H9 (cell line): ENCODE data around the gene PRIM2. TPM values are rescaled to one million over a fixed set of nuclear protein-coding genes. Genes with fewer than 3 reads are reported as not detected.
"Not testable (repeated sequence)": the region's sequence is repeated elsewhere in the genome, so short reads cannot be mapped to it uniquely, and the experiment has no call there.

ENCODE experiments used
- DNase-seq: peaks from one replicate; pipeline ENCODE4 v3.0.0-alpha.2; 2017
- H2AFZ ChIP-seq: one replicate; pipeline ENCODE4 v1.6.1; 2013; ENCODE audit warnings: mild to moderate bottlenecking, low read length, control low read depth, moderate library complexity
- H2AK5ac ChIP-seq: 2 replicates; pipeline ENCODE4 v1.6.1; 2013; ENCODE audit warnings: low read length, control low read depth, mixed read lengths; ENCODE audit not compliant: insufficient read length
- H2BK120ac ChIP-seq: one replicate; pipeline ENCODE4 v1.6.1; 2013; ENCODE audit warnings: low read depth, mild to moderate bottlenecking, low read length, control low read depth, inconsistent platforms; ENCODE audit not compliant: poor library complexity, severe bottlenecking
- H2BK12ac ChIP-seq: 2 replicates; pipeline ENCODE4 v1.6.1; 2013; ENCODE audit warnings: low read length, control low read depth, mixed read lengths, low read depth; ENCODE audit not compliant: insufficient read length
- H2BK15ac ChIP-seq: 2 replicates; pipeline ENCODE4 v1.6.1; 2013; ENCODE audit warnings: low read depth, low read length, control low read depth
- H2BK20ac ChIP-seq: one replicate; pipeline ENCODE4 v1.6.1; 2013; ENCODE audit warnings: low read depth, mild to moderate bottlenecking, low read length, control low read depth, inconsistent platforms; ENCODE audit not compliant: poor library complexity, severe bottlenecking
- H2BK5ac ChIP-seq: 2 replicates; pipeline ENCODE4 v1.6.1; 2013; ENCODE audit warnings: low read length, control low read depth, mixed read lengths; ENCODE audit not compliant: insufficient read length
- H3K14ac ChIP-seq: 2 replicates; pipeline ENCODE4 v1.6.1; 2013; ENCODE audit warnings: low read length, control low read depth; ENCODE audit not compliant: insufficient read depth
- H3K18ac ChIP-seq: 2 replicates; pipeline ENCODE4 v1.6.1; 2013; ENCODE audit warnings: low read depth, mild to moderate bottlenecking, mixed read lengths, low read length, control low read depth; ENCODE audit not compliant: insufficient read length
- H3K23ac ChIP-seq: 2 replicates; pipeline ENCODE4 v1.6.1; 2013; ENCODE audit warnings: low read length, control low read depth, mixed read lengths, low read depth; ENCODE audit not compliant: insufficient read length
- H3K23me2 ChIP-seq: 2 replicates; pipeline ENCODE4 v1.6.1; 2013; ENCODE audit warnings: low read depth, mild to moderate bottlenecking, mixed read lengths, low read length, control low read depth; ENCODE audit not compliant: insufficient read length, poor library complexity, severe bottlenecking
- H3K27ac ChIP-seq: 2 replicates; pipeline ENCODE4 v1.5.1; 2013; ENCODE audit warnings: low read length, control low read depth, mixed read lengths, low read depth; ENCODE audit not compliant: insufficient read length
- H3K27me3 ChIP-seq: 2 replicates; pipeline ENCODE4 v1.6.1; 2013; ENCODE audit warnings: low read length, control low read depth, inconsistent platforms; ENCODE audit not compliant: insufficient read depth
- H3K4ac ChIP-seq: 2 replicates; pipeline ENCODE4 v1.6.1; 2013; ENCODE audit warnings: low read depth, mild to moderate bottlenecking, control low read depth, inconsistent platforms, low read length, moderate library complexity
- H3K4me1 ChIP-seq: 2 replicates; pipeline ENCODE4 v1.6.1; 2013; ENCODE audit warnings: low read length, control low read depth, inconsistent platforms; ENCODE audit not compliant: insufficient read depth
- H3K4me2 ChIP-seq: 2 replicates; pipeline ENCODE4 v1.6.1; 2013; ENCODE audit warnings: low read length, control low read depth, mixed read lengths; ENCODE audit not compliant: insufficient read length, insufficient read depth
- H3K56ac ChIP-seq: 2 replicates; pipeline ENCODE4 v1.6.1; 2013; ENCODE audit warnings: low read depth, mild to moderate bottlenecking, mixed read lengths, low read length, control low read depth; ENCODE audit not compliant: insufficient read length
- H3K79me1 ChIP-seq: 2 replicates; pipeline ENCODE4 v1.6.1; 2013; ENCODE audit warnings: low read depth, mild to moderate bottlenecking, moderate library complexity, low read length, control low read depth, inconsistent platforms; ENCODE audit not compliant: insufficient read depth, poor library complexity, severe bottlenecking
- H3K79me2 ChIP-seq: 2 replicates; pipeline ENCODE4 v1.6.1; 2013; ENCODE audit warnings: low read length, control low read depth, inconsistent platforms; ENCODE audit not compliant: insufficient read depth
- H3K9ac ChIP-seq: 2 replicates; pipeline ENCODE4 v1.6.1; 2013; ENCODE audit warnings: low read length, control low read depth, mixed read lengths; ENCODE audit not compliant: insufficient read length; ENCODE audit errors: extremely low read depth
- H3K9me3 ChIP-seq: one replicate; pipeline ENCODE4 v1.6.1; 2013; ENCODE audit warnings: low read depth, low read length, inconsistent platforms; ENCODE audit not compliant: control insufficient read depth
- H3T11ph ChIP-seq: one replicate; pipeline ENCODE4 v1.6.1; 2013; ENCODE audit warnings: mild to moderate bottlenecking, low read length, control low read depth, inconsistent platforms
- H4K20me1 ChIP-seq: one replicate; pipeline ENCODE4 v1.6.1; 2013; ENCODE audit not compliant: control insufficient read depth, insufficient read length, insufficient read depth
- H4K5ac ChIP-seq: 2 replicates; pipeline ENCODE4 v1.6.1; 2013; ENCODE audit warnings: low read depth, mild to moderate bottlenecking, mixed read lengths, low read length, control low read depth; ENCODE audit not compliant: insufficient read length
- H4K8ac ChIP-seq: replicated peaks from 2 replicates; pipeline ENCODE4 v1.6.1; 2013; ENCODE audit warnings: low read length, control low read depth, mixed read lengths, low read depth; ENCODE audit not compliant: insufficient read length
- H4K91ac ChIP-seq: 2 replicates; pipeline ENCODE4 v1.6.1; 2013; ENCODE audit warnings: low read depth, mild to moderate bottlenecking, moderate library complexity, mixed read lengths, low read length, control low read depth; ENCODE audit not compliant: insufficient read length
- H3K27ac Mint-ChIP-seq, 3 experiments: 2 replicates in 2 of 3; 3 replicates in 1 of 3; pipeline ENCODE4 v1.8.0; 2020 to 2021; ENCODE audit warnings: mixed read lengths in 3 of 3, mild to moderate bottlenecking in 1 of 3, moderate library complexity in 1 of 3
- H3K27me3 Mint-ChIP-seq: 2 replicates; pipeline ENCODE4 v1.8.0; 2021; ENCODE audit warnings: low read depth, mild to moderate bottlenecking, moderate library complexity, mixed read lengths
- H3K36me3 Mint-ChIP-seq, 3 experiments: 2 replicates in 2 of 3; 3 replicates in 1 of 3; pipeline ENCODE4 v1.8.0; 2020 to 2021; ENCODE audit warnings: low read depth in 3 of 3, mixed read lengths in 3 of 3; ENCODE audit not compliant: insufficient read depth in 1 of 3
- H3K4me1 Mint-ChIP-seq, 2 experiments: 2 replicates each; pipeline ENCODE4 v1.8.0; 2020; ENCODE audit warnings: mixed read lengths in 2 of 2
- H3K4me3 Mint-ChIP-seq, 2 experiments: 2 replicates in 1 of 2; 3 replicates in 1 of 2; pipeline ENCODE4 v1.8.0; 2020 to 2021; ENCODE audit warnings: mild to moderate bottlenecking in 2 of 2, mixed read lengths in 2 of 2, moderate library complexity in 1 of 2
- H3K9me3 Mint-ChIP-seq, 2 experiments: 2 replicates in 1 of 2; 3 replicates in 1 of 2; pipeline ENCODE4 v1.8.0; 2020; ENCODE audit warnings: mild to moderate bottlenecking in 2 of 2, mixed read lengths in 2 of 2, moderate library complexity in 1 of 2
- WGBS: extraction: QIAGEN DNeasy Blood & Tissue Kit; methylation state at CpG from one replicate; pipeline ENCODE4 v1.1.7; 2013; ENCODE audit warnings: missing lambda C conversion rate, low lambda C conversion rate, mixed read lengths; ENCODE audit not compliant: insufficient read length; ENCODE audit errors: extremely low coverage; 5-methylcytosine and 5-hydroxymethylcytosine counted together
- total RNA-seq: library from RNA; stranded (reverse); gene quantifications from 2 replicates; pipeline ENCODE4 v1.2.1, GENCODE V29; 2021
- TF ChIP-seq, protein P1 (sequence below): fragments of 200-600 bp; sonication (generic); conservative IDR thresholded peaks from 3 replicates; pipeline ENCODE4 v1.8.0; 2021; ENCODE audit warnings: antibody characterized with exemption, mild to moderate bottlenecking

Gene PRIM2
- total RNA-seq, 1 experiment from 2014 or later: 43.0 TPM

DNA sequence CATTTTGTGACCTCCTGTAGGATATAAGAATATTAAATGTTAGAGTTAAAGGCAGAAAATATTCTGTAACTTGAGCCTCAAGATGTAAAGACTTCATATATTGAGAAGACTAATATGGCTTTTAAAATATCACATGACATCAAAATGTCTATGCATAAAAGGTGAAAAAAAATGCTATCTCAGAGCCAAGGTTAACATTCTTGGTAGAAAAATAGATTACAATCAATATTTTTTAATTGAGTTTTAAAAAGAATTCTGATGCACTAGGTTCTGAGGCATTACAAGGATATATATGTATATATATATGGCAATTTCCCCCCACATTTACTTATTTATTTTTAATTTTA is 49.2 kb upstream of the PRIM2 start:
- no peak for DNase-seq
- Histone ChIP-seq H3K23me2 (no peaks in the 10 kb centered on the region), H4K20me1 (no peaks in the 10 kb centered on the region), H4K5ac (no peak overlapping the region), H3K9ac (no peak overlapping the region), H3K4me2 (no peak overlapping the region), H3K4me1 (no peaks in the 10 kb centered on the region), H2BK20ac (no peak overlapping the region), H2BK12ac (no peak overlapping the region), H3K23ac (no peak overlapping the region), H2BK15ac (no peak overlapping the region), H2BK120ac (no peak overlapping the region), H3K9me3 (no peaks in the 10 kb centered on the region), H3K4ac (no peak overlapping the region), H3K27me3 (no peaks in the 10 kb centered on the region), H3K79me1 (no peaks in the 10 kb centered on the region), H2AK5ac (no peak overlapping the region), H3T11ph (no peak overlapping the region), H4K91ac (no peak overlapping the region), H3K14ac (no peak overlapping the region), H3K79me2 (no peaks in the 10 kb centered on the region), H2AFZ (no peak overlapping the region), H3K56ac (no peak overlapping the region), H3K18ac (no peak overlapping the region), H2BK5ac (no peak overlapping the region), H4K8ac (no peak overlapping the region), H3K27ac (no peak overlapping the region)
- no peak overlapping the region for H3K27ac Mint-ChIP-seq
- H3K4me3 Mint-ChIP-seq: no peak overlapping the region
- TF ChIP-seq, protein P1, sequence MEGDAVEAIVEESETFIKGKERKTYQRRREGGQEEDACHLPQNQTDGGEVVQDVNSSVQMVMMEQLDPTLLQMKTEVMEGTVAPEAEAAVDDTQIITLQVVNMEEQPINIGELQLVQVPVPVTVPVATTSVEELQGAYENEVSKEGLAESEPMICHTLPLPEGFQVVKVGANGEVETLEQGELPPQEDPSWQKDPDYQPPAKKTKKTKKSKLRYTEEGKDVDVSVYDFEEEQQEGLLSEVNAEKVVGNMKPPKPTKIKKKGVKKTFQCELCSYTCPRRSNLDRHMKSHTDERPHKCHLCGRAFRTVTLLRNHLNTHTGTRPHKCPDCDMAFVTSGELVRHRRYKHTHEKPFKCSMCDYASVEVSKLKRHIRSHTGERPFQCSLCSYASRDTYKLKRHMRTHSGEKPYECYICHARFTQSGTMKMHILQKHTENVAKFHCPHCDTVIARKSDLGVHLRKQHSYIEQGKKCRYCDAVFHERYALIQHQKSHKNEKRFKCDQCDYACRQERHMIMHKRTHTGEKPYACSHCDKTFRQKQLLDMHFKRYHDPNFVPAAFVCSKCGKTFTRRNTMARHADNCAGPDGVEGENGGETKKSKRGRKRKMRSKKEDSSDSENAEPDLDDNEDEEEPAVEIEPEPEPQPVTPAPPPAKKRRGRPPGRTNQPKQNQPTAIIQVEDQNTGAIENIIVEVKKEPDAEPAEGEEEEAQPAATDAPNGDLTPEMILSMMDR: no peak; the same call in 2 of the 3 replicates
- H3K27me3 Mint-ChIP-seq: peaks cover 4% of the 10 kb centered on the region
- H3K9me3 Mint-ChIP-seq: peaks cover 12 to 16% of the 10 kb centered on the region in 2 experiments
- H3K36me3 Mint-ChIP-seq: peaks cover 0 to 5% (median 4%) of the 10 kb centered on the region in 3 experiments; a peak in 4 of 7 replicates
- H3K4me1 Mint-ChIP-seq: peaks cover 0 to 3% of the 10 kb centered on the region in 2 experiments; a peak in 2 of 4 replicates

DNA sequence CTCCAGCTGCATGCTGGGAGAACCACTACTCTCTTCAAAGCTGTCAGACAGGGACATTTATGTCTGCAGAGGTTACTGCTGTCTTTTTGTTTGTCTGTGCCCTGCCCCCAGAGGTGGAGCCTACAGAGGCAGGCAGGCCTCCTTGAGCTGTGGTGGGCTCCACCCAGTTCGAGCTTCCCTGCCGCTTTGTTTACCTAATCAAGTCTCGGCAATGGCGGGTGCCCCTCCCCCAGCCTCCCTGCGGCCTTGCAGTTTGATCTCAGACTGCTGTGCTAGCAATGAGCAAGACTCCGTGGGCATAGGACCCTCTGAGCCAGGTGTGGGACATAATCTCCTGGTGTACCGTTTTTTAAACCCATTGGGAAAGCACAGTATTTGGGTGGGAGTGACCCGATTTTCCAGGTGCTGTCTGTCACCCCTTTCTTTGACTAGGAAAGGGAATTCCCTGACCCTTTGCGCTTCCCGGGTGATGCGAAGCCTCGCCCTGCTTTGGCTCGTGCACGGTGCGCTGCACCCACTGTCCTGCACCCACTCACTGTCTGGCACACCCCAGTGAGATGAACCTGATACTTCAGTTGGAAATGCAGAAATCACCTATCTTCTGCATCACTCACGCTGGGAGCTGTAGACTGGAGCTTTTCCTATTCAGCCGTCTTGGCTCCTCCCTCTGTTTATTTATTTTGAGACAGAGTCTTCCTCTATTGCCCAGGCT is 43.2 kb upstream of the PRIM2 start:
- H3K27me3 Mint-ChIP-seq, H3K27me3 ChIP-seq, H3K23me2 ChIP-seq, H2BK12ac ChIP-seq, H3K4me1 Mint-ChIP-seq, H4K8ac ChIP-seq, H2BK20ac ChIP-seq, H3K4me3 Mint-ChIP-seq, H2BK15ac ChIP-seq, H4K91ac ChIP-seq, H4K5ac ChIP-seq, H4K20me1 ChIP-seq, H3K9me3 ChIP-seq, H2BK5ac ChIP-seq, DNase-seq, H3K4me2 ChIP-seq, H2BK120ac ChIP-seq, H3K18ac ChIP-seq, H2AFZ ChIP-seq, H3K4me1 ChIP-seq, H3K79me1 ChIP-seq, H3K23ac ChIP-seq, H3K27ac ChIP-seq, H3T11ph ChIP-seq, H3K9ac ChIP-seq, H2AK5ac ChIP-seq, H3K14ac ChIP-seq, H3K4ac ChIP-seq, H3K27ac Mint-ChIP-seq, H3K56ac ChIP-seq, H3K79me2 ChIP-seq: not testable (repeated sequence)
- WGBS: no CpG with 5 or more reads among the region's 17 CpGs
- Mint-ChIP-seq H3K9me3 (peaks cover 31 to 39% of the 10 kb centered on the region in 2 experiments), H3K36me3 (peaks cover 4 to 21% (median 18%) of the 10 kb centered on the region in 3 experiments; a peak in 6 of 7 replicates)
